PC-3 (cell line): ENCODE results near the gene ADAT3. TPM values are rescaled to one million over a fixed set of nuclear protein-coding genes. Genes with fewer than 3 reads are reported as not detected.

Experiments
- ATAC-seq: fragments of 200-7000 bp; cut with Tn5 transposase; 2 replicates; pipeline ENCODE4 v1.9.1; 2020; ENCODE audit warnings: mild to moderate bottlenecking, moderate library complexity
- BruUV-seq: library from RNA; stranded (reverse); fragments of 400-500 nt; replicated peaks from 2 replicates; lab custom pipeline; 2021; lab: Mats Ljungman, UMichigan
- CTCF ChIA-PET: fragments of 300-600 bp; sonication (Branson Sonifier 250); formaldehyde crosslinking; loops from one replicate; lab custom pipeline; 2022; ENCODE audit warnings: antibody characterized with exemption; lab: Charles Lee
- POLR2A ChIA-PET: fragments of 300-600 bp; sonication (Branson Sonifier 250); formaldehyde crosslinking; loops from one replicate; lab custom pipeline; 2022; ENCODE audit warnings: antibody characterized with exemption; ENCODE audit not compliant: unreplicated experiment; lab: Charles Lee
- DNase-seq: peaks from one replicate; pipeline ENCODE4 v3.0.0-alpha.2; 2015
- H2AFZ ChIP-seq: fragments of 300-600 bp; sonication (generic); 2 replicates; pipeline ENCODE4 v1.6.0; 2016; ENCODE audit warnings: antibody characterized with exemption, low read length
- H3F3A ChIP-seq: fragments of 300-600 bp; sonication (generic); one replicate; pipeline ENCODE4 v1.6.0; 2017; ENCODE audit warnings: antibody characterized with exemption, low read length, control low read depth, mild to moderate bottlenecking; ENCODE audit not compliant: unreplicated experiment
- H3K27ac ChIP-seq: fragments of 300-600 bp; sonication (generic); 2 replicates; pipeline ENCODE4 v1.5.1; 2016; ENCODE audit warnings: mild to moderate bottlenecking, low read length
- H3K27me3 ChIP-seq: fragments of 300-600 bp; sonication (generic); 2 replicates; pipeline ENCODE4 v1.6.1; 2016; ENCODE audit warnings: low read length, mixed read lengths
- H3K36me3 ChIP-seq: fragments of 300-600 bp; sonication (generic); 2 replicates; pipeline ENCODE4 v1.6.1; 2016; ENCODE audit warnings: low read depth, mixed run types, low read length, mixed read lengths
- H3K4me1 ChIP-seq: fragments of 300-600 bp; sonication (generic); 2 replicates; pipeline ENCODE4 v1.5.1; 2016; ENCODE audit warnings: low read length; ENCODE audit not compliant: insufficient read depth
- H3K4me2 ChIP-seq: fragments of 300-600 bp; sonication (generic); 2 replicates; pipeline ENCODE4 v1.6.0; 2016; ENCODE audit warnings: low read length
- H3K4me3 ChIP-seq: fragments of 300-600 bp; sonication (generic); 2 replicates; pipeline ENCODE4 v1.5.1; 2016; ENCODE audit warnings: mild to moderate bottlenecking, low read length, mixed read lengths
- H3K79me2 ChIP-seq: fragments of 300-600 bp; sonication (generic); 2 replicates; pipeline ENCODE4 v1.6.1; 2017; ENCODE audit warnings: low read length, mixed read lengths
- H3K9ac ChIP-seq: fragments of 300-600 bp; sonication (generic); 2 replicates; pipeline ENCODE4 v1.6.0; 2016; ENCODE audit warnings: mild to moderate bottlenecking, low read length
- H3K9me2 ChIP-seq: fragments of 300-600 bp; sonication (generic); replicated peaks from 2 replicates; pipeline ENCODE4 v1.6.1; 2016; ENCODE audit warnings: mixed run types, low read length, mixed read lengths
- H3K9me3 ChIP-seq: fragments of 300-600 bp; sonication (generic); 2 replicates; pipeline ENCODE4 v1.6.1; 2016; ENCODE audit warnings: low read length, mixed read lengths
- H4K20me1 ChIP-seq: fragments of 300-600 bp; sonication (generic); 2 replicates; pipeline ENCODE4 v1.6.1; 2016; ENCODE audit warnings: low read length, mixed read lengths
- CTCF ChIP-seq: fragments of 300-600 bp; sonication (generic); conservative IDR thresholded peaks from 2 replicates; pipeline ENCODE4 v1.5.1; 2017; ENCODE audit warnings: antibody characterized with exemption, low read depth, mild to moderate bottlenecking, low read length
- EZH2 ChIP-seq: fragments of 300-600 bp; sonication (generic); IDR thresholded peaks from one replicate; pipeline ENCODE4 v1.6.1; 2017; ENCODE audit warnings: antibody characterized with exemption, mild to moderate bottlenecking, low read length; ENCODE audit not compliant: unreplicated experiment
- EZH2phosphoT487 ChIP-seq: fragments of 300-600 bp; sonication (generic); IDR thresholded peaks from 2 replicates; pipeline ENCODE4 v1.6.1; 2018; ENCODE audit warnings: mild to moderate bottlenecking, antibody characterized with exemption, low read length, borderline replicate concordance
- intact Hi-C: fragments of 100-400 bp; cut with micrococcal nuclease; formaldehyde crosslinking; loops from 2 replicates; pipeline ENCODE4 v1.9.0; 2023
- total RNA-seq: library from RNA; depleted of rRNA; stranded (reverse); fragments of >200 nt; gene quantifications from 2 replicates; pipeline ENCODE4 v1.2.3, GENCODE V29; 2014

The ADAT3 gene
- total RNA-seq, 1 experiment from 2014 or later = 8.4 TPM

- Histone ChIP-seq H4K20me1 (no peaks in the 10 kb centered on the region), H3K4me1 (no peaks in the 10 kb centered on the region), H3K36me3 (no peaks in the 10 kb centered on the region), H3K27me3 (no peaks in the 10 kb centered on the region), H3K79me2 (peaks cover 57% of the 10 kb centered on the region), H3K27ac (no peak overlapping the region), H3K9ac (no peak overlapping the region), H3F3A (no peaks in the 10 kb centered on the region), H2AFZ (no peak overlapping the region), H3K9me2 (no peaks in the 10 kb centered on the region), H3K4me2 (no peak overlapping the region), H3K9me3 (no peaks in the 10 kb centered on the region), H3K4me3 (no peak overlapping the region)
- no TSS peak for BruUV-seq
- DNase-seq = no peak
- ChIA-PET CTCF (no interaction called here), POLR2A (no interaction called here)
- no peak for ATAC-seq
- TF ChIP-seq EZH2 (no peak), EZH2phosphoT487 (no peak), CTCF (no peak)
- intact Hi-C loops = no loop called here
Measured at GRCh38 chr19:1953441-1954094, 48.4 kb downstream of the ADAT3 start.

GRCh38 chr19:1954532-1954933 lies 49.3 kb downstream of the ADAT3 start:
- TF ChIP-seq EZH2 (no peak), CTCF (no peak), EZH2phosphoT487 (no peak)
- Histone ChIP-seq H3K9ac (no peak overlapping the region), H3K36me3 (no peaks in the 10 kb centered on the region), H3K79me2 (peaks cover 51% of the 10 kb centered on the region), H2AFZ (no peak overlapping the region), H4K20me1 (no peaks in the 10 kb centered on the region), H3K9me2 (no peaks in the 10 kb centered on the region), H3K4me3 (no peak overlapping the region), H3K4me2 (no peak overlapping the region), H3K4me1 (no peaks in the 10 kb centered on the region), H3K9me3 (no peaks in the 10 kb centered on the region), H3K27ac (no peak overlapping the region), H3F3A (no peaks in the 10 kb centered on the region), H3K27me3 (no peaks in the 10 kb centered on the region)
- DNase-seq (no peak), ATAC-seq (no peak)
- ChIA-PET CTCF (no interaction called here), POLR2A (no interaction called here)
- intact Hi-C loops = no loop called here
- no TSS peak for BruUV-seq
